Subcutaneous adipose tissue (tissue), 4 donors: Measurements from ENCODE around the gene POLR2J2. TPM values are rescaled to one million over a fixed set of nuclear protein-coding genes. Genes with fewer than 3 reads are reported as not detected.
"Not testable (repeated sequence)": the region's sequence is repeated elsewhere in the genome, so short reads cannot be mapped to it uniquely, and the experiment has no call there.

Experiments used
- small RNA-seq: library from RNA; depleted of rRNA; stranded (forward); fragments of <200 nt; gene quantifications from one replicate; pipeline ENCODE3, GENCODE V24; 2016
- total RNA-seq, 4 donors: library from RNA; depleted of rRNA; stranded (reverse); fragments of >200 nt; gene quantifications; one replicate each; pipeline ENCODE4 v1.1.0, GENCODE V29; 2016
- TF ChIP-seq, protein P1 (sequence below): fragments of 450-650 bp; IDR thresholded peaks from one replicate; pipeline ENCODE4 v1.5.1; 2016; ENCODE audit warnings: low read depth, mild to moderate bottlenecking, control low read depth, antibody characterized with exemption, moderate library complexity

Gene POLR2J2
- total RNA-seq, result 1 to 10 TPM; 1.3 to 9.8 (median 2.1) TPM

DNA sequence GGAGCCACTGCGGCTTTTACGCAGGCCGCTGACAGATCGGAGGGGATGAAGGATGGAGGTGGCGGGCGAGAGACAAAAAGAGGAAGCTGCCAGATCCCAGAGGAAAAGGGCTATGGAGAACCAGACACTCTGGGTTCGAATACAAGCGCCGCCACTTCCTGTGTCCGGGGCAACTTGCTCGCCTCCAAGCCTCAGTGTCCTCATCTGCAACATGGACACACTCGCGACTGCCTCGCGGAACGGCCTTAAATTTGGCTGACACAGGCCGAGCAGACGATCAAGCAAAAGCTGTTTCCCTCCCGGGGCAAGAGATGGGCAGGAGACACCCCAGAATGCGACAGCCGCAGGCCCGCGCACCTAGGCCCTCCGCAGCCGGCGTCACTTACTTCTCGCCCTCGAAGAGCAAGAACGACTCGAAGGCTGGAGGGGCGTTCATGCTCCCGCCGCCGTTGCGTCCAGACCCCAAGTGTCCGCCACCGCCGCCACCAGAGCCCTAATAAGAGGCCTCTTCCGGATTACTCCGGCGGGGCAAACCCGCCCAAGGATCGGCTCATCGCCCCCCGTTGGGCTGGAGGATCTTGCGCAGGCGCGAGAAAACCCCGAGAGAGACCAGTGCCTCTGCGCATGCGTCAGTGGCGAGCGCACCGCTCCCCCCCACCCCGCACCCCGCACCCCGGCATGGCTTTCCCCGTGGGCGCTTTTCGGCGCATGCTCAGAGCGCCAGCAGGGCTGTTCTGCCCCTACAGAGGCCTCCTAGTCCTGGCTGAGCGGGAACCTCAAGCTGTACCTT is at the start of gene POLR2J2:
Gene POLR2J2 (minus strand): TSS at position 498 of the 790 bp plus-strand sequence. CDS start 62 bp downstream, at position 436.
- TF ChIP-seq, protein P1, sequence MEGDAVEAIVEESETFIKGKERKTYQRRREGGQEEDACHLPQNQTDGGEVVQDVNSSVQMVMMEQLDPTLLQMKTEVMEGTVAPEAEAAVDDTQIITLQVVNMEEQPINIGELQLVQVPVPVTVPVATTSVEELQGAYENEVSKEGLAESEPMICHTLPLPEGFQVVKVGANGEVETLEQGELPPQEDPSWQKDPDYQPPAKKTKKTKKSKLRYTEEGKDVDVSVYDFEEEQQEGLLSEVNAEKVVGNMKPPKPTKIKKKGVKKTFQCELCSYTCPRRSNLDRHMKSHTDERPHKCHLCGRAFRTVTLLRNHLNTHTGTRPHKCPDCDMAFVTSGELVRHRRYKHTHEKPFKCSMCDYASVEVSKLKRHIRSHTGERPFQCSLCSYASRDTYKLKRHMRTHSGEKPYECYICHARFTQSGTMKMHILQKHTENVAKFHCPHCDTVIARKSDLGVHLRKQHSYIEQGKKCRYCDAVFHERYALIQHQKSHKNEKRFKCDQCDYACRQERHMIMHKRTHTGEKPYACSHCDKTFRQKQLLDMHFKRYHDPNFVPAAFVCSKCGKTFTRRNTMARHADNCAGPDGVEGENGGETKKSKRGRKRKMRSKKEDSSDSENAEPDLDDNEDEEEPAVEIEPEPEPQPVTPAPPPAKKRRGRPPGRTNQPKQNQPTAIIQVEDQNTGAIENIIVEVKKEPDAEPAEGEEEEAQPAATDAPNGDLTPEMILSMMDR, result not testable (repeated sequence)

DNA sequence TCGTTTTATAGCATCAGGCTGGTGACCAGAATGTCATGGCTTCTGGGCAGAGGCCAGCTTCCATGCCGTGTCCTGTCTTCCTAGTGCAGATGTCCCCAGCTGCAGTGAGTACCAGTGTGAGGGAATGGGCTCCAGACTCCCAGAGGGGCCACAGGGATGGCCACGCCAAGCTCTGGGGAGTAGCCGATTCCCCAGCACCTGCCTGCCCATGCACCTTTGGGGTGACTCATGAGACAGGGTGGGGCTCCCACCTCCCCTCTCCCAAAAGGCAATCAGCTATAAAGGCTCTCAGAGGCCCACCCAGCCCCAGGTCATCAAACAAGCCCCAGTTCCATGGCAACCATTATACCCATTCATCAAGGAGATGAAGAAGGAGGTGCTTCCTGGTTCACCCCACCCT is 21.5 kb downstream of the POLR2J2 start, which contains the start of gene SPDYE2B:
Gene SPDYE2B (plus strand): TSS at position 396 of the 400 bp plus-strand sequence. CDS start 2,030 bp downstream, outside the sequence.
- TF ChIP-seq, protein P1, result not testable (repeated sequence)

DNA sequence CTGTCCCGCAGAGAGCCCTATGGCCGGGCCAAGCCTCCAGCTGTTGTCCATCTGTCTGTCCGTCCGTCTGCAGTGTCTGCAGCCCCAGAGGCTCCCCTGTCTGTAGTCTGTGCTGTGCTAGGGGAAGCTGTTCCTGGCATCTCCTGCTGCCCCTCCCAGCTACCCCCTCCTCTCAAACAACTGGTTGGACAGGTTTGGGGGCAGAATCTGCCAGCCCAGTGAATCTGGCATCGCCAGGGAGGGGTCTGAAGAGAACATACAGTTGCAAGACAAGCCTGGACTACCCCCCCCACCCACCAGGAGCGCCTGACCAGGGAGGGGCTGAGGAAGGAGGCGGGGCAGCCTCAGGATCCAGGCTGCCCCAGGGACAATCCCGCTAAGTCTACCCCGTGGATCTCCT is 28.8 kb downstream of the POLR2J2 start, which contains the start of gene UPK3BL1:
Gene UPK3BL1 (minus strand): TSS at position 101 of the 400 bp plus-strand sequence. CDS start 50 bp downstream, at position 51.
- TF ChIP-seq, protein P1, result not testable (repeated sequence)

DNA sequence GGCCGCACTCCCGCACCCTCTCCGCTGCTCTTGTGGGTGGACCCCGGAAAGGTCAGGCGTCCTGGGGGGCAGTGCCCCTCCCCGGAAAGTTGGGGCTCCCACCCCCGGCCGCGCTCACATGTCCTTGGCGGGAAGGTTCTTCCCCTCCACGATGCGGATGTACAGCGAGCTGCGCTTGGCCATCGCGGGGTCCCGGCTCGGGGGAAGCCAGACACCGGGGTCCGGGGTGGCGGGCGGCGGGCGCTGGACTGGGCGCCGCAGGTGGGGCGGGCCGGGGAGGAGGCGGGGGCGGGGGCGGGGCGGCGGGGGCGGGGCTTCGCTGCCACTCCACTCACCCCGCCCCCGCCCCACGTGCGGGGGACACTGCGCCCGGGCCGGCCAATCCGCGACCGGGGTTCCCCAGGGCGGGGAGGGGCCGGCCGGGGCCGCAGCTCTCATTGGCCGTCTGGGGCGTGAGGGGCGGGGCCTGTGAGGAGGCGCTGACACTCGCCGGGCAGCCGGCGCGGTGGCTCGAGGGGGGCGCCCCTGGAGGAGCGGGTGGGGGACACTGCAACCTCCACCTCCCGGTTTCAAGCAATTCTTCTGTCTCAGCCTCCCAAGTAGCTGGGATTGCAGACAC is 54.8 kb downstream of the POLR2J2 start, which contains the start of gene RASA4:
Gene RASA4 (minus strand): TSS at position 250 of the 619 bp plus-strand sequence. CDS start 67 bp downstream, at position 183.
- TF ChIP-seq, protein P1, result not testable (repeated sequence)

Small RNA genes lying within 50 kb of the gene (small RNA-seq; reads per million reads assigned to genes)
- not detected for gene AC105052.3
- gene UPK3BL1, result not detected

Other genes with a start within 250 kb of the POLR2J2 start
- 10 to 100 TPM in 1 of 4 donors, 1 to 10 TPM in 3; 2.0 to 26.0 (median 6.4) TPM for gene ORAI2, start 238.1 kb downstream of the POLR2J2 start, total RNA-seq
- 10 to 100 TPM; 11.5 to 16.0 (median 13.2) TPM for gene ALKBH4, start 206.8 kb downstream of the POLR2J2 start, total RNA-seq
- gene LRWD1, start 206.7 kb downstream of the POLR2J2 start, total RNA-seq, result 1 to 10 TPM; 7.0 to 9.2 (median 8.1) TPM
- 10 to 100 TPM; 11.7 to 25.8 (median 18.0) TPM for gene POLR2J, start 192.7 kb downstream of the POLR2J2 start, total RNA-seq
- 10 to 100 TPM in 1 of 4 donors, 1 to 10 TPM in 3; 4.9 to 12.6 (median 9.0) TPM for gene RASA4B, start 153.9 kb downstream of the POLR2J2 start, total RNA-seq
- gene UPK3BL2, start 128.0 kb downstream of the POLR2J2 start, total RNA-seq, result 10 to 100 TPM in 1 of 4 donors, 1 to 10 TPM in 3; 2.7 to 12.7 (median 6.6) TPM
- not detected for gene SPDYE2, start 120.4 kb downstream of the POLR2J2 start, total RNA-seq
- gene POLR2J3, start 99.1 kb downstream of the POLR2J2 start, total RNA-seq, result 10 to 100 TPM; 10.7 to 27.5 (median 19.3) TPM
- 10 to 100 TPM; 19.9 to 60.6 (median 38.2) TPM for gene RASA4, start 54.9 kb downstream of the POLR2J2 start, total RNA-seq
- gene UPK3BL1, start 28.9 kb downstream of the POLR2J2 start, total RNA-seq, result 10 to 100 TPM in 3 of 4 donors, 1 to 10 TPM in 1; 8.8 to 43.9 (median 19.5) TPM
- not detected for gene SPDYE2B, start 21.3 kb downstream of the POLR2J2 start, total RNA-seq
- gene FAM185A, start 77.3 kb upstream of the POLR2J2 start, total RNA-seq, result 10 to 100 TPM; 13.2 to 18.7 (median 13.6) TPM
- gene LRRC17, start 241.3 kb upstream of the POLR2J2 start, total RNA-seq, result 1 to 10 TPM; 2.3 to 4.5 (median 3.9) TPM